Peyer's patch (tissue), 4 donors: ENCODE data around the gene CADPS. TPM values are rescaled to one million over a fixed set of nuclear protein-coding genes. Genes with fewer than 3 reads are reported as not detected.

ENCODE experiments used
- DNase-seq, 3 donors: peaks; one replicate each; pipeline ENCODE4 v3.0.0-alpha.2; 2017 to 2019
- H3K27ac ChIP-seq, 4 donors: fragments of 200-600 bp; sonication (generic); one replicate each; pipeline ENCODE4 v1.5.1; 2016 to 2019
- H3K27me3 ChIP-seq, 2 donors: fragments of 200-600 bp; sonication (generic); one replicate each; pipeline ENCODE4 v1.5.1; 2019
- H3K36me3 ChIP-seq, 3 donors: fragments of 200-600 bp; sonication (generic); one replicate each; pipeline ENCODE4 v1.5.1; 2016 to 2019
- H3K4me1 ChIP-seq, 4 donors: fragments of 200-600 bp; sonication (generic); one replicate each; pipeline ENCODE4 v1.5.1; 2016 to 2019
- H3K4me3 ChIP-seq, 4 donors: fragments of 200-600 bp; sonication (generic); 1 replicate in 3 of 4; 2 replicates in 1 of 4; pipeline ENCODE4 v1.5.1; 2016 to 2019; ENCODE audit warnings: mild to moderate bottlenecking in 1 of 4
- H3K9me3 ChIP-seq, 4 donors: fragments of 200-600 bp; sonication (generic); one replicate each; pipeline ENCODE4 v1.5.1; 2016 to 2019; ENCODE audit warnings: mild to moderate bottlenecking in 1 of 4
- CTCF ChIP-seq, 6 experiments: fragments of 450-650 bp in 4 of 6; fragments of 200-600 bp in 2 of 6; sonication (generic) in 1 of 6; IDR thresholded peaks; one replicate each; pipeline ENCODE4 v1.5.1; 2017 to 2019; ENCODE audit warnings: antibody characterized with exemption in 6 of 6, mild to moderate bottlenecking in 3 of 6, moderate library complexity in 1 of 6
- POLR2A ChIP-seq, 2 donors: fragments of 450-650 bp; IDR thresholded peaks; one replicate each; pipeline ENCODE4 v1.5.1; 2017; ENCODE audit warnings: antibody characterized with exemption in 2 of 2, mild to moderate bottlenecking in 2 of 2, moderate library complexity in 2 of 2
- total RNA-seq, 4 donors: library from RNA; depleted of rRNA; stranded (reverse); fragments of >200 nt; gene quantifications; one replicate each; pipeline ENCODE4 v1.1.0, GENCODE V29; 2016

CADPS gene
- total RNA-seq, 4 donors from 2014 or later: 6.4 to 29.7 (median 18.1) TPM

DNA sequence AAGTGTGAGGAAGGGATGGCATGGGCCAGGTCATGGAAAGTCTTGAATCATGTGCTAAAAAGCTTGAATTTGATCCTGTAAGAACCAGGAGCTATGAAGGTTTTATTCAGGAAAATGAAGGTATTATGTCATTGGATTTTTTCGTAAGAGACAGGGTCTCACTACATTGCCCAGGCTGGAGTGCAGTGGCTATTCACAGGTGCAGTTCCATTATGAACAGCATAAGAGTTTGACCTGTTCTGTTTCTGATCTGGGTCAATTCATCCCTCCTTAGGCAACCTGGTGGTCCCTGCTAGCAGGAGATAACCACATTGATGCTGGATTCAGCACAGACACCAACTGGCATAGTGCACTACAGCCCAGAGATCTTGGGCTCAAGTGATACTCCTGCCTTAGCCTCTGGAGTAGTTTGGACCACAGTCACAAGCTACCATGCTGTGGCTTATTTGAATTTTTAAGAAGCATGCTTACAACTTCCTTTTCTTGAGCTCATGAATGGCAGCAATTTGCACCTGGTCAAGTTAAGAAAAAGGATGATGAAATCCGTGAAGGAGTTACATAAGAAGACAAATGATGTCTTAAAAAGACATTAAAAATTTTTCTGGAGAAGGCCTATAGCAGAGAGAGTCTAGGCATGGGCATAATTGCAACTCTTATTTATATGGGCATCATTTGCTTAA, 79.1 kb downstream of the CADPS start:
- Histone ChIP-seq H3K9me3 (no peaks in the 10 kb centered on the region), H3K27ac (no peak overlapping the region), H3K27me3 (no peaks in the 10 kb centered on the region), H3K4me3 (no peak overlapping the region), H3K4me1 (no peaks in the 10 kb centered on the region), H3K36me3 (no peaks in the 10 kb centered on the region)
- TF ChIP-seq CTCF (IDR thresholded peaks at IDR 0.05): no peak
- TF ChIP-seq POLR2A (IDR thresholded peaks at IDR 0.05): no peak
- DNase-seq: no peak

- H3K9me3 ChIP-seq: no peaks in the 10 kb centered on the region
- DNase-seq: no peak
- TF ChIP-seq POLR2A (IDR thresholded peaks at IDR 0.05) (no peak), CTCF (IDR thresholded peaks at IDR 0.05) (no peak)
- no peak overlapping the region for H3K27ac ChIP-seq
- H3K27me3 ChIP-seq: no peaks in the 10 kb centered on the region
- H3K4me3 ChIP-seq: no peak overlapping the region
- no peaks in the 10 kb centered on the region for H3K4me1 ChIP-seq
- H3K36me3 ChIP-seq: no peaks in the 10 kb centered on the region
These were observed 81.3 kb downstream of the CADPS start for GRCh38 chr3:62793946-62794345.

DNA sequence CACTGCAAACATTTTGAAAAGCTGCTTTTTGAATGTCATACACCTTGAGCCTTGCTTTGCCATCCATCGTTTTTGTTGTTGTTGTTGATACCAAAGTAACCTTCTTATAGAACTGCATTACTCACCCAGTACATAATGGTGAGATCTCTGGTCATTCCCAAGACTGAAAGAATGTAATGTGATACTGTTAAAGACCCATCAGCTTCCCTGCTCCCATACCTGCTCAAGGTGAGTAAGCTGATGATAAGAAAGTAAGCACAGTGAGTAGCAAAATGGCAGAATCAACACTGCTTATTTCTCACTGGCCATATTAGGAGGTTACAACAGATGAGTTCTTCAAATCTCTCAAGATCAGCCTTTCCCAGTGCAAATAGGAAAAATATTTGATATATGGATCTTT, 89.8 kb downstream of the CADPS start:
- Histone ChIP-seq H3K4me1 (no peaks in the 10 kb centered on the region), H3K4me3 (no peak overlapping the region), H3K27me3 (no peaks in the 10 kb centered on the region), H3K36me3 (no peaks in the 10 kb centered on the region), H3K27ac (no peak overlapping the region), H3K9me3 (no peaks in the 10 kb centered on the region)
- no peak for DNase-seq
- TF ChIP-seq POLR2A (IDR thresholded peaks at IDR 0.05): no peak
- TF ChIP-seq CTCF (IDR thresholded peaks at IDR 0.05): no peak

- H3K4me3 ChIP-seq: no peak overlapping the region
- no peaks in the 10 kb centered on the region for H3K9me3 ChIP-seq
- no peak overlapping the region for H3K27ac ChIP-seq
- no peaks in the 10 kb centered on the region for H3K4me1 ChIP-seq
- no peaks in the 10 kb centered on the region for H3K27me3 ChIP-seq
- no peaks in the 10 kb centered on the region for H3K36me3 ChIP-seq
- no peak for DNase-seq
- TF ChIP-seq CTCF (IDR thresholded peaks at IDR 0.05) (no peak), POLR2A (IDR thresholded peaks at IDR 0.05) (no peak)
These were observed 94.1 kb downstream of the CADPS start for GRCh38 chr3:62781121-62781520.

DNA sequence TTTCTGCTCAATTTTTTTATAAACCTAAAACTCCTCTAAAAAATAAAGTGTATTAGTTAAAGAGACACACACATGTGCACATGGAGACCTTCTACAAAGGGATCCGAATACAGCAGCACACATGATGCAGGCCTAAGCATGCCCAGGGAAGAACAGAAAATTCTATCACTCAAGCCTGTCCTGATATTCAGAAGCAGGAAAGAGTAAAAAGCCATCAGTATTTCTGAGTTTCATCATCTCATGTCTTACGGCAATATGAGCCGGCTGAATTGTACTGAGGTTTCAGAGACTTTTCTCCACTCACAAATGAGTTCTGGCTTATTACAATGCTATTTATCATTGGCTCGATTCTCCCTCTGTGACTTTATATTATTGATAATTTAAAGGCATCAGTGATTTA, 97.5 kb downstream of the CADPS start:
- Histone ChIP-seq H3K4me1 (no peaks in the 10 kb centered on the region), H3K9me3 (no peaks in the 10 kb centered on the region), H3K27ac (no peak overlapping the region), H3K36me3 (no peaks in the 10 kb centered on the region), H3K4me3 (no peak overlapping the region), H3K27me3 (no peaks in the 10 kb centered on the region)
- no peak for DNase-seq
- TF ChIP-seq POLR2A (IDR thresholded peaks at IDR 0.05) (no peak), CTCF (IDR thresholded peaks at IDR 0.05) (no peak)

GRCh38 chr3:62777130-62777529, 98.1 kb downstream of the CADPS start:
- H3K4me3 ChIP-seq: no peak overlapping the region
- TF ChIP-seq POLR2A (IDR thresholded peaks at IDR 0.05): no peak
- no peak for TF ChIP-seq CTCF (IDR thresholded peaks at IDR 0.05)
- DNase-seq: no peak

More at GRCh38 chr3:62777130-62777529, 98.1 kb downstream of the CADPS start:
- no peak overlapping the region for H3K27ac ChIP-seq
- no peaks in the 10 kb centered on the region for H3K36me3 ChIP-seq
- no peaks in the 10 kb centered on the region for H3K9me3 ChIP-seq
- H3K4me1 ChIP-seq: no peaks in the 10 kb centered on the region
- no peaks in the 10 kb centered on the region for H3K27me3 ChIP-seq
